Stimulated activated CD8-positive, alpha-beta memory T cell treated with anti-CD3 and anti-CD28 coated beads, Interleukin-2, amount 100 ng/mL, for 1 hour (primary cell): ENCODE results near the gene SELENOV.

Source experiments
- DNase-seq, 2 donors: peaks; one replicate each; pipeline ENCODE4 v3.0.0-alpha.2; 2020; ENCODE audit warnings: low read depth in 2 of 2

SELENOV gene

DNA sequence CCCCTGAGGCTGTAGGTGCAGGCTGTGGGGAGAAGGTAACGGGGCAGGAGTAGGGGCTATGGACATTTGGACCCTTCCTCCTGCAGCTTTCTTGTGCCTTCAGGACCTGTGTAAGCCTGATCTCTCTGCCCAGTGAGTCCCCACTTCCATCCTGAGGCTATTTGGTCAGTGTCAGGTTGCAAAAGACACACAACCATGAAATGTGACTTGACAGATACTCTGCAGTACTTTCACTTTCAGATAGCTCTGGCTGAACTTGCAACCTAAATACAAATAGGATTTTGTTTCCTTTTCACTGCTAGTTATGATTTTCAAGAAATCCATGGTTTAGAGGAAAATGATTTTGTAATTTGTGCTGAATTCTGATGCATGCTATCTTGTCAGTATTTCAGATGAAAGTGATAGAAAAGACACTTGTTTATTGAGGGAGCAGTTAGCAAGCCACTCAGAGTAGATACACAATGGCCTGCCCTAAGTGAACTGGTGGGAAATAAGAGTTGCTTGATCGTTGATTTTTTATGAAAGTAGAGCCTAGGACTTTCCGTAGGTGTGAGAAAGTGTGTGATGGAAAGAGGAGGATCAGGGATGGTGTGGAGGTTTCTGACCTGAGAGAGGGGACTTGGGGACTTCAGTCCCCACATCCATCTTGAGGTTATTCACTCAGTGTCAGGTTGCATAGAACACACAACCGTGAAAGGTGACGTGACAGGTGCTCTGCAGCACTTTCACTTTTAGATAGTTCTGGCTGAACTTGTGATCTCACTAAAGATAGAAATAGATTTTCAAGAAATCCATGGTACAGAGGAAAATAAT lies 43.1 kb downstream of the SELENOV start:
- DNase-seq = no peak

DNA sequence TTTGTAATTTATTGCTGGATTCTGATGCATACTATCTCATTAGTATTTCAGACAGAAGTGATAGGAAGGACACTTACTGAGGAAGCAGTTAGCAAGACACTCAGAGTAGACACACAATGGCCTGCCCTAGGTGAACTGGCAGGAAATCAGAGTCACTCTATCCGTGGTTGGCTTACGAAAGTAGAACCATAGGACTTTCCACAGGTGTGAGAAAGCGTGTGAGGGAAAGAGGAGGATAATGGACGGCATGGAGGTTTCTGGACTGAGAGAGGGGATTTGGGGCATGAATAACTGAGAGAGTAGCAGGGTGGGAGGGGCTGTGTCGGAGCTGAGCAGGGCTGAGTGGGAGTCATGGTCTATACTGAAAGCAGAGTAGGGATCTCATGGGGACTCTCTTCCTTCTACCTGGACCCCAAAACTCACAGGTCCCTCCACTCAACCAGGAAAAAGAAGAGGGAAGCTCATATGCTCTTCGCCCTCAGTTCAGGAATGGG lies 43.7 kb downstream of the SELENOV start:
- no peak for DNase-seq

DNA sequence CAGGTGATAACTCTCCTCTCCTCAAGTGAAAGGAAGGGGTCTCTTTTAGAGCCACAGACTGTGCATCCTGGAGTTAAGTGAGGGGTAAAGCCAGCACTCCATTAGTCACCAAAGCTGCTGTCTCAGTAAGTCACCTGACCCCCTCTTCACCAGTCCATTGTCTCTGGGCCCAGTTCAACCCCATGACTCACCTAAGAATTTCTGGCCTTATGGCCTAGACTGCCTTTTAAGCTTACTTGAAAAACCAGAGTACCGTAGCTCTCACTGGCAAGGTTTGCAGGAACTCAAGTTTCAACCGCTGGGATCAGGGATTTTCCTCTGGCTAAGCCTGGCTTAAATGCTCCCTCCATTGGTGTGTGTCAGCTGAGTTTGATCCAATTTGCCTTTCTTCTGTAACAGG lies 48.5 kb downstream of the SELENOV start:
- no peak for DNase-seq

DNA sequence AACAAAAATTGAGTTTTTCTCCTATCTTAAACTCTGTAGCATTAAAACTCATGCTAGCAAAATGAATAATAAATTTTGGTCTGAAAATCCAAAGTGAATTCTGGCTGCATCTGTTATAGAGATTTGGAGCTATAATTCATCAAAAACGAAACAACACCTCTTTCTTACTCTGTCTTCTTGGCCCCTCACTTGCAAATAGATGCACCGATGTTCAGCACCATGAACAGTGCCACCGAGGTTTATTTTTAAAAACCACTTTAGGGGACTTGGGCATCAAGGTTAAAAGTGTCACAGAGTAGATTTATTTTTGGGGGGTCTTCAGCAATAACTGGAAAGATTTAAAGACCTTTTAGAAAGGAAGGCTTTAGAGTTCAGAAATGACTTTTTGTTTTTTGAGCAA lies 51.1 kb downstream of the SELENOV start:
- no peak for DNase-seq

DNA sequence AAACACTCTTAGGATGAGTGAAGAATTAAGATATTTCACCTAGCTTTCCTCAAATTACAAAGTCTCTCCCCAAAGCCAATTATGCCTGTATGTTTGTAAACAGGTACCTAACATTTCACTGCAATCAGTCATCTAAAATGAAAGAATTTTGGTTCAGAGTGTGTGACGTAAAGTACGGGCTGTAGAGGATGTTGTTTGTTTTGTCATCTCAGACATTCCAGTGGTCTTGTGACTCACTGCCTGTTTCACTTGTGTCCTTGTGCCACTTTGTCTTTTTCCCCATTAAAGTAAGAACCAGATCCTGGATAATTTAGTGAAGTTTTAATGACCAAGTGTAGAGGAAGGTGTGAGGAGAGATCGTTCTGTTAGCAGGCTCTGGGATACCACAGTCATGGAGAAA lies 53.7 kb downstream of the SELENOV start:
- DNase-seq = no peak
